HG02798 (cell line): Measurements from ENCODE around the gene DCBLD1.

Source experiments
- ATAC-seq: cut with Tn5 transposase; IDR thresholded peaks from one replicate; pipeline ENCODE4 v1.9.1; 2021; ENCODE audit warnings: mild to moderate bottlenecking; ENCODE audit not compliant: unreplicated experiment, poor library complexity

Gene DCBLD1

GRCh38 chr6:117469356-117469755, 13.1 kb upstream of the DCBLD1 start:
- no peak for ATAC-seq

DNA sequence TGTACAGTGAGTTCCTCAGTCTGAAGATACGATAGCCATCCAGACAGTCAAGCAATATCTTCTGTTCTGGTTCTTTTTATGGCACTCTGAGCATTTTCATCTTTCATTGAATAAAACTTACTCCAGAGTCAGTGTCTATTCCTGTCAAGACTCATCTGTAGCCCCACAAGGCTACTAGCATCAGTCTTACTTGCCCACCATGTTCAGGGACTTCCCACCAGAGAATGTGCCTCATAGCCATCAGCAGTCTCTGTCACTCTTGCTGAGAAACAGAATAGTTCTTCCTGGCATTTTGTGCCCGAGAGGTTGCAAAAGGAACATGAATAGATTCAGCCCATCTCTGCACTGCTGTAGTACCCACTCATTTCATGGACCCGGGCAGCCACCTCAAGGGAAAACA, 12.7 kb upstream of the DCBLD1 start:
- no peak for ATAC-seq

DNA sequence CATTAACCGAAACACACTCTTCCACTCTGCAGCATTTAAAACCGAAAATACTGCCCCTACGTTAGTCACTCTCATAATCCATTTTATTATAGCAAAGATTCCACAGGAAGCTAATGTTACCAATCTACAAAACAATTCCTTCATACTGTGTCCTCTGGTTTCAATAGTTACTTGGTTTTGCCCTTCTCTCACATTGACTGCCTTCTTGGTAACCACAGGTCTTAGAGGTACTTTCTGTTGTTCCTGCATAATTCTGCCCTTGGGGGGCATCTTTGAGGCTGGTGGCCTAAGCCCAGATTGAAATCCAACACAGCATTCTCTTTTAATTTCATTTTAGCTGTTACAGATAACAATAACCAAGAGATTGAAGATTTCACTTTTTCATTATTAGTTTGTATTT, 9.8 kb upstream of the DCBLD1 start:
- no peak for ATAC-seq

DNA sequence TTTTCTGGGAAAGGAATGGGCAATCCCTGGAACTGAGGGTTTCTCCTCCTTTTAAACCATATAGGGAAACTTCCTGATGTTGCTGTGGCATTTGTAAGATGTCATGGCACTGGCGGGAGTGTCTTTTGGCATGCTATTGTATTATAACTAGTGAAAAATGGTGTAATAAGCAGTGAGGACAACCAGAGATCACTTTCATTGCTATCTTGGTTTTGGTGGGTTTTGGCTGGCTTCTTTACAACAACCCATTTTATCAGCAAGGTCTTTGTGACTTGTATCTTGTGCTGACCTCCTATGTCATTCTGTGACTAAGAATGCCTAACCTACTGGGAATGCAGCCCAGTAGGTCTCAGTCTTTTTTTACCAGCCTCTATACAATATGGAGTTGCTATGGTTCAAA, 9.1 kb upstream of the DCBLD1 start:
- no peak for ATAC-seq

- ATAC-seq = peak; percentile 31
Observed at GRCh38 chr6:117477988-117478852, 4.3 kb upstream of the DCBLD1 start.

- no peak for ATAC-seq
Observed at GRCh38 chr6:117478853-117479231, 3.6 kb upstream of the DCBLD1 start.

DNA sequence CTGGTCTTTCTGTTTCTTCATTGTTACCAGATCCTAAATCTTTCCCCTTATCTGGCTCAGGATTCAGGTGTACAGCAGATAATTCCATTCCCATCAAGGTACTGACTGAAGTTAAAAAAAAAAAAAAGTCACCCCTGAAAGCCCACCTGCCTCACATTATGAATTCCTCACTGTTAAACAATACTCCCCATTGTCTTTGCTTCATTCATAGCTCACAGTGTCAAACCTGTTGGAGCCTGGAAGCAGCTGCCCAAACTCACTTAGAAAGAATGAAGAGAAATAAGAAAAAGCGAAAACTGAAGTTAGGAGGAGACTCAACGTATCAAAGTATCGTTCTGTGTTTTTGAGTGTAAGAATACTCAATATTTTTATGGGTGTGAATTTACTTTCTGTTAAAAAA, 1.8 kb upstream of the DCBLD1 start:
- no peak for ATAC-seq

- no peak for ATAC-seq
Observed at GRCh38 chr6:117481278-117481925, 1.1 kb upstream of the DCBLD1 start.

- peak; percentile 0 for ATAC-seq
Observed at GRCh38 chr6:117481926-117482239, 591 bp upstream of the DCBLD1 start.

- peak; percentile 10 for ATAC-seq
Observed at GRCh38 chr6:117483004-117483644, 650 bp downstream of the DCBLD1 start.

DNA sequence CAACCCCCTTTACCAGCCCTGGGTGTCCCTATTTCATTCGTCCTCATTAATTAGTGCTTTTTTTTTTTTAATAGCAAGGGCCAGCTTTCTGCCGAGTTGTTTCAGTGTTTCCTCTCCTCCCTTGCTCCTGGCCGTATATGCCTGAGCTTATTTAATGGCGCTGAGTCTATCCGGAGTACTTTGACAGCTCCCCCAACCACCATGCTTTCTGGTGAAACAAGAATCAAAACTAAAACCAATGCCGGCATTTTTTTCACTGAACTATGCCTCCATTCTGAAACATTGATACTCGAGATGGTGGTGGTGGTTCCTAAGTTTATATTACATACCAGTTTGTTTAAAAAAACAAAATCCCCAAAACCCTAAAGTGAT, 1.2 kb downstream of the DCBLD1 start:
- peak; percentile 19 for ATAC-seq

GRCh38 chr6:117484052-117484646, 1.7 kb downstream of the DCBLD1 start:
- ATAC-seq = no peak

GRCh38 chr6:117485433-117485832, 3.0 kb downstream of the DCBLD1 start:
- ATAC-seq = no peak

- no peak for ATAC-seq
Observed at GRCh38 chr6:117487821-117488220, 5.3 kb downstream of the DCBLD1 start.

DNA sequence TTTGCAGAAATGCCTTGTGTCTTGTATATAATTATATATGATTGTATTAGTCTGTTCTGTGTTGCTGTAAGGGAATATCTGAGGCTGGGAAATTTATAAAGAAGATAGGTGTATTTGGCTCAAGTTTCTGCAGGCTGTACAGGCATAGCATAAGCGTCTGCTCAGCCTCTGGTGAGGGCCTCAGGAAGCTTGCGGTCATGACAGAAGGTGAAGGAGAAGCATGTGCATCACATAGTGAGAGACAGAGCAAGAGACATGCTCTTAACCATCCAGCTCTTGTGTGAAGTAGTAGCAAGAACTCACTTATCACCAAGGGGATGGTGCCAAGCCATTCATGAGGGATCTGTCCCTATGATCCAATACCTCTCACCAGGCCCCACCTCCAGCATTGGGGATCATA, 6.5 kb downstream of the DCBLD1 start:
- no peak for ATAC-seq

- no peak for ATAC-seq
Observed at GRCh38 chr6:117491916-117492315, 9.4 kb downstream of the DCBLD1 start.

GRCh38 chr6:117493470-117493869, 11.0 kb downstream of the DCBLD1 start:
- ATAC-seq = no peak

GRCh38 chr6:117494283-117494682, 11.8 kb downstream of the DCBLD1 start:
- no peak for ATAC-seq

DNA sequence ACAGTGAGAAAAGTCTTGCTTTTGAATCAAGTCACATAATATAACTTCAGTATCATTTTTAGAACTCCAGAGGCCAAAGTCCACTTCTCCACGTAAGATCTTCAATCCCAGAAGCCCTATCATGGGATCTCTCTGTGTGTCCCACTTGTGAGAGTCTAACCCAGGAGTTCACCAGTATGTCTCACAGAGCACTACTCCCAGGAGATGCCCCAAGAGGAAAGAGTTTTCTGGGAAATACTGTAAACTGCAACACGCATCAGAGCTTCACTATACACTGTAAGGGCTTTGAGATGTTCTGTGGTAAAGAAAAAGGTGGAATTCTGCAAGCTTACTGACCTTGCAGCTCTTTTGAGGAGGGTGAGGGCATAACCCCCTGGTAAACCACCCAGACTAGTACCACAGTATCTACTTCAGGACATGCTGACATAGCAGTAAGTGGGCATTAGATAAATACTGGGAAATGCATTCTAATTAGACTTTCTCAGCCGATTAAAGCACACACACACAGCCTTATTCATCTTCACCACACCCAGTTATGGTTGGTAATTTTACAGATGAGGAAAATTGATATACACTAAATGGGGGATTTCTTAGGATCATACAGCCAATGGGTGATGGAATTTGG, 12.3 kb downstream of the DCBLD1 start:
- ATAC-seq = no peak

- ATAC-seq = no peak
Observed at GRCh38 chr6:117495425-117495824, 13.0 kb downstream of the DCBLD1 start.

GRCh38 chr6:117495869-117496268, 13.4 kb downstream of the DCBLD1 start:
- ATAC-seq = no peak
